ENCODE measurements around the gene PTCD2.
"Not testable (repeated sequence)": the region's sequence is repeated elsewhere in the genome, so short reads cannot be mapped to it uniquely, and the experiment has no call there.

The PTCD2 gene

DNA sequence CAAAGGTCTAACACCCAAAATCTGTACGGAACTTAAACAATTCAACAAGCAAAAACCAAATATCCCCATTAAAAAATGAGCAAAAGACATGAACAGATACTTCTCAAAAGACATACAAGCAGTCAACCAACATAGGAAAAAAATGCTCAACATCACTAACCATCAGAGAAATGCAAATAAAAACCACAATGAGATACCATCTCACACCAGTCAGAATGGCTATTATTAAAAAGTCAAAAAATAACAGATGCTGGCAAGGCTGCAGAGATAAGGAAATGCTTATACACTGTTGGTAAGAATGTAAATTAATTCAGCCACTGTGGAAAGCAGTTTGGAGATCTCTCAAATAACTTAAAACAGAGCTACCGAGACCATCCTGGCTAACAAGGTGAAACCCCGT is 22.0 kb upstream of the PTCD2 start:
- DNase-seq (ENCODE audit: low read depth) = not testable (repeated sequence)

DNA sequence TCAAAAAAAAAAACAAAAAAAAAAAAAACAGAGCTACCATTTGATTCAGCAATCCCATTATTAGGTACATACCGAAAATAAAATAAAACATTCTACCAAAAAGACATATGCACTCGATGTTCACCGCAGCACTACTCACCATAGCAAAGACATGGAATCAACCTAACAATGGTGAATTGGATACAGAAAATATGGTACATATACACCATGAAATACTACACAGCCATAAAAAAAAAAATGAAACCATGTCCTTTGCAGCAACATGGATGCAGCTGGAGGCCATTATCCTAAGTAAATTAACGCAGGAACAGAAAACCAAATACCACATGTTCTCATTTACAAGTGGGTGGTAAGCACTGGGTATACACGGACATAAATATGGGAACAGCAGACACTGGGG is 21.5 kb upstream of the PTCD2 start:
- no peak for DNase-seq (ENCODE audit: low read depth)

DNA sequence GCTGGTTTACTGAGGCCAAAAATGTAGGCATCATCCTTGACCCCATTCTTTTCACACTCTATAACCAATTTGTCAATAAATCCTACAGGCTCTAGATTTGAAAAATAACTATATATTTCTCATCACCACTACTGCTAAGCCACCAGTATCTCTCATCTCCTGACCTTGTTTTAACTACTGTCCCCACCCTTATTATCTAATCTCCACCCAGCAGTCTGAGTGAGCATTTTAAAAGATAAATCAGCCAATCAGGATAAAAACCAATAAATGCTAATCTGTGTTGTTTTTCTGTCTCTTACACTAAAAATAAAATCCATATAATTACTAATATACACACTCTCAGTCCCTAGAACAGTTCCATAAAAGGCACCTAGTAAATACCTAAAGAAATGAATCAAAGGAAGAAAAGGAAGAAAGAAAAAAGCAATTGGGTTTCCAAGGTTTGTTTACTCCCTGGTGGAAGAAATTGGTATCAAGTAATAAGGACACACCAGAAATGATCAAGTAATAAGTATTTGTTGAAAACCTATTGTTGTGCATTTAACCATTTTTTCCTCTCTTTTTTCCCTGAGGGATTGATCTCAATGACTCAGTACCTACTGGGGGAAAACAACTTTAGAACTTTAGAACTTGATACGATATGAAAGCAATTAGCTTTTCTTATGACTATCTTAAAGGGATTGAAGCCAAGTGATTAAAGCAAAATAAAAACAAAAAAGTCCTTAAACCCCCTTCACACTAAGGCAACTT is 19.4 kb upstream of the PTCD2 start:
- DNase-seq (ENCODE audit: low read depth) = no peak

- DNase-seq (ENCODE audit: low read depth) = no peak
These were observed 18.6 kb upstream of the PTCD2 start for GRCh38 chr5:72301557-72301956.

DNA sequence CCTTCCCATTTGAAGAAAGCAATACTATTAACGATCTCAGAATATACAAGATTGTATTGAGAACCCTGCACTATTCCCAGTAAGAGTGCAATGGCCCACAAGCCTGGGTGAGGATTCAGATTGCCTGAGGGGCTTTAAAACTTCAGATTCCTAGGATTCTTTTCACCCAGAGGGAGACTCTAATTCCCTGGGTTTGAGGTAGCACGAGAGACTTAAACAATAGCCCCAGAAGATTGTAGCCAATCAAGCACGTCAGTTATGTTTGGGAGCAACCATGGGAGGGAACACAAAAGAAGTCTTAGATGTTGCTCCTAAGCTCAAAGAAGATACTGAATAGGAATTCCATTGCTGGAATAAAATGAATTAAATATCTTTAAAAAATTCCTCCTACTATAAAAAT is 18.0 kb upstream of the PTCD2 start:
- no peak for DNase-seq (ENCODE audit: low read depth)

GRCh38 chr5:72305194-72306142 is 14.7 kb upstream of the PTCD2 start:
- DNase-seq (ENCODE audit: low read depth) = no peak

DNA sequence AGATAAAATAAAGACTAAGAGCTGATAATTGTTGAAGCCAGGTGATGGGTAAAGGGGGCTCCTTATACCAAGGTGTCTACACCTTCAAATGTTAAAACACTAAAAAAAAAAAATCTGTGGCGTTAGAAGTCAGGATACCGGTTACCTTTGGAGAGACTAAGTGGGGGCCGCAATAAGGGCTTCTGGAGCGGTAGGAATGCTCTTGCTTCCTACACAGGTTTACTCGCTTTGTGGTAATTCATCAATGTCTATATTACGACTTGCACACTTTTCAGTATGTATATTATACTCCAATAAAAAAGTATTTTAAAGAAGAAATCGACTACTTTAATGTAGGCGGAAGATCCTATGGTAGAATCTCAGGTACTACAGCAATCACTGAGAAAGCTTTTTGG is 12.6 kb upstream of the PTCD2 start:
- no peak for DNase-seq (ENCODE audit: low read depth)

DNA sequence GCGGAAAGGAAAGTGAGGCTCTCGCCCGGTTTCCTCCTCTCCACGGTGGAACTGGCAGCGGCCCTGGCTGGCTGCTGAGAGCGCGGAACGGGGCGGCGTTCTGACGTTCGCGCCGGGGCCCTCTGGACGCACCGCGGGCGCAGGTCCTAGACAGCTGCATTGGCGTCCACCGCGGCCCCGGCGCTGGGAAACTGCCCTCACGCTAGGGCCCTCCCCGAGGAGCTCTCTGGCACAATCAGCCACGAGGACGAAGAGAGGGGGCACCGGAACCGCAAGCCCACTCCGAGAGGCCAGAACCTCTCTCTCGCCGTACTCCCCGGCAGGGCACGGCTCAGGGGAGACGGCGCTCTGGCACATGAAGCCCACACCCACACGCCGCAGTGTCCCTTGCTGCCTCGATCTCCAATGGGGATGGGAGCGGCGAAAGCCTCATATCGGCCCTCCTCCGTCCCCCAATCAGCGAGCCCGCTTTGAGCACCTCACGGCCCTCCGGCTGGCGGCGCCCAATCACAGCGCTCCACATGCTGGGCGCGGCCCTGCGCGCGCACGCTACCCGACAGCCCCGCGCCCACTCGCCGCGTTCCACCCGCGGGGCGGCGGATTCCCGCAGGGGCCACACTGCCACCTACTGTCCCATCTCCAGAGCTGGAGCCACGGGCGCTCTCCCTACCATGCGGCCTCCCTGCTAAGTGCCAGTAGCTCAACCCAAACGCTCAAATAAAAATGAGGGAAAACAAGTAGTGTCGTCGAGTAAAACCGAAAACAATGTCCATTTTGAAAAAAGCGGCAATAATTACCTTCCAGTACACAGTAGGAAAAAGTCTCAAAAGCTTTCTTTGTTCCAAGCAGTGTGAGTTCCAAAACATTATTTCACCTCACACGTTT is 12.0 kb upstream of the PTCD2 start:
- peak; percentile 89 for DNase-seq (ENCODE audit: low read depth)

- DNase-seq (ENCODE audit: low read depth) = no peak
These were observed 11.4 kb upstream of the PTCD2 start for GRCh38 chr5:72308853-72309191.

DNA sequence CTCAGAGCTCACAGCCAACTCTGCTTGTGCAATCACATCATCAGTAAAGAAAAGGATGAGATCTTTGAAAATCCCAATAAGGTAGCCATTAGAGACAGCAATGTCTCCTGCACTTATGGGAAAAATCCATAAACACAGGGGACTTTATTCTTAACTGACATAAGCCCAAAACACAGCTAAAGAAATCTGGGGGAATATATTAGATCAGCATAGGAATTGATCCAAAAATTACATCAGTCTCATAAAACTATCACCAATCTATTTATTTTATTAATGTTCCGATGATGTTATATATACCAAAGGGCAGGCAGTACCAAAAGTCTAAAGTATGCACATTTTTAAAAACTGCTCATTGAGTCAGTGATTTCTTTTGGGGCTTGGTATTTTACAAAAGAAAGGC is 7.0 kb upstream of the PTCD2 start:
- DNase-seq (ENCODE audit: low read depth) = no peak

DNA sequence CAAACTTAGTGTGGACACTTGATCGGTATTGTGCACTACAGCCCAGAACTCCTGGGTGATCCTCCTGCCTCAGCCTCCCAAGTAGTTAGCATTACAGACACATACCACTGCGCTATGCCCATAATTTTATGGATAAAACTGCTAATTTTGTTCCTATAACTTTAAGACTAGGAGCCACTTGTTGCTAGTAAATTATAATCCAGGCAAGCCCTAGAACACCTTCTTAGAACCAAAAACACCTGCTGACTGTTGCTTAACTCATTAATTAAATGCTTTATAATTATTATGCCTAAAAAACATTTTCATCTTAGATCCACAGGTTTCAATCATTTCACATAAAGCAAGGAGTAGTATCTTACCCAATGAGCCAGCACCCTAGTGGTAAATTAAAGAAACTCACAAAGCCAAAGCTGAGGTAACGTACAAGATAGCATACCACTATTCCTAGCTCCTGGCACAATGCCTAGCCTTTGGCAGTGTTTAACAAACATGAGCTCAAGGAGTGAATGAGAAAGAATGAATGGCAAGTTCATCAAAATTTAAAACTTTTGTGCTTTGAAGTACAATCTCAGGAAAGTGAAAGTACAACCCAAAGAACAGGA is 5.5 kb upstream of the PTCD2 start:
- no peak for DNase-seq (ENCODE audit: low read depth)

GRCh38 chr5:72319435-72319975 is 668 bp upstream of the PTCD2 start:
- not testable (repeated sequence) for DNase-seq (ENCODE audit: low read depth)

- no peak for DNase-seq (ENCODE audit: low read depth)
These were observed 4.1 kb downstream of the PTCD2 start for GRCh38 chr5:72324189-72324825.

DNA sequence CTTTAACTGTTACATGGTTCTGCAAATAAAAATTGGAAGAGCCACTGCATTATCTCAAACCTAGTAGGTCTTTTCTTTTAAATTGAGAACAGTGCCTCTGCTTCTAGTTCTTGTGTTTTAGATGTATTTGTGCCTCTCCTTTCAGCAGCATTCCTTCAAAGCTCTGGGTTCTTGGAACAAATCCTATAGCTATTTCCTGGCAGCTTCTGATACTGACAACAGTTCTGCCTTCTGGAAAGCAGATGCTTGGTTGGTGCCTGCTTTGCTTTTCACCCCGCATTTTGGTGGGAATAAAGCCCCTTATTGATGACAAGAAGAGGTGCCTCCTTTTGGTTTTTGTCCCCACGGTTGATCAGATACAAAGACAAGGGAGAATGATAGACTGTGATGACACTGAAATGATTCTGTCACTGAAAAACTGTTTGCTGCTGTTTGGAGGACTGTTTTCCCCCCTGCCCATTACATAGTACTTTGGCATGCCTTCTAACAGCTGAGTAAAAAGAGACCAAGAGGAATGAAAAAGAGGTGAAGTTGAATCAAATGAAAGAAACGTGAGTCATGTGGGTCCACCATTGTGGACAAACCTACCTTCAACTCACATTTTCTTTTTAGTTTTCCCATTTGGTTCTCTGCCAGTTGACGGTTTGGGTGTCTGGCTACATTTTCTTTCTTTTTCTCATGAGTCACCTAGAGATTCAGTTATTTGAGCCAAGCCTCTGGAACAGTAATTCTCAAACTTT is 5.6 kb downstream of the PTCD2 start:
- DNase-seq (ENCODE audit: low read depth) = no peak

GRCh38 chr5:72326306-72326649 is 6.1 kb downstream of the PTCD2 start:
- DNase-seq (ENCODE audit: low read depth) = no peak

DNA sequence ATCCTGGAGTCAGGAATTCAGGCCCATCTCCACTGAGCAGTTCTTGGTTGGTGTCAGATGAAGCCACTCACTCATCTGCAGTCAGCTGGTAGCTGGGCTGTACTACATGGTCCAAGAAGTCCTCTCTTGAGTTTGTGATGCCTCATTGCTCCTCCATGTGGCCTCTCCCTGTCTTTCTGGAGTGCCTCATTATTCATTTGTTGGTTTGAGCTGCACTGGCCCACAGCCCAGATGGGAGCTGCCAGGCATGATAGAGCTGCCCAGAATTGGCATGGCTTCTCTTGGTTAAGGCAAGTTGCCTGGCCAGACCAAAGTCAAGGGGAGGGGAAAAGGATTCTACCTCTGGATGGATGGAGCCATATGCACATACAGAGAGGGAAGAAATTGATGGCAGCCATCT is 8.0 kb downstream of the PTCD2 start:
- DNase-seq (ENCODE audit: low read depth) = no peak

- no peak for DNase-seq (ENCODE audit: low read depth)
These were observed 10.5 kb downstream of the PTCD2 start for GRCh38 chr5:72330712-72331111.

DNA sequence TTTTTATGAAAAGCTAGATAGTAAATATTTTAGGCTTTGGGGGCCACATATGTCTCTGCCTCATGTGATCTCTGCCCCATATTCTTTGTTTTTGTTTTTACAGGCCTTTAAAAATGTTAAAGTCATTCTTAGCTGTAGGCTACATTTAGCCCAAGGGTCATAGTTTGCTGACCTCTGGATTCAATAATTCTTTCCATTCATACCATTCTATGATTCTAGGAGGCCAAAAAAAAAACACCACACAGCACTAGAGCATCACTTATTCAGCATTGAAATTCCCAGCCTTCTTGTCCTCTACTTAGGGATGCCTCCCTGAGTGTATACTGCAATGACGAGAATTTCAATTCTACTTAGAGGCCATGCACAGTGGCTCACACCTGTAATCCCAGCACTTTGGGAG is 17.0 kb downstream of the PTCD2 start:
- DNase-seq (ENCODE audit: low read depth) = no peak

DNA sequence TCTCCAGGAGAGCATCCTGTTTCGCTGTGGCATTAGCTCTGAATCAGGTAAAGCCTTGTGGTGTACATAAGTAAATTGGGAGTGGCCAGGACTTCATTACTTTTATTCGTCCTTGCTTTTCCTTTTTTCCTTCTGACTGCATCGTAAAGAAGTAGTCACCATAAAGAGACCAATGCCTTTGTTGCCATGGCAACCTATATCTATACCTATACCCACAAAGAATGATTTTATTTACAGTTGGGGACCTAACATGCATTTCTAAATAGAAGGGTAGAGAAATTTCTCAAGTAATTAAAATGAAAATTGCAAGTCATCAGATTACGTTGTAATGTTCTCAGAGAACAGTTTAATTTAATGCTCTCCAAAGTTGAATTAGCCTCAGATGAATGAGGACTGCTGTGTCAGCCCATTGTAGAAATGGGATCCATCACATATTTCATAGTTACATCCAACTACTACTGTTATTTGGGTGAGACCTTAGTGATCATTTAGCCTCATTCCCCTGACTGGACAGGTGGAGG is 18.6 kb downstream of the PTCD2 start:
- no peak for DNase-seq (ENCODE audit: low read depth)

- no peak for DNase-seq (ENCODE audit: low read depth)
These were observed 26.2 kb downstream of the PTCD2 start for GRCh38 chr5:72346398-72346797.
